ENCODE results near the gene LRP1B. TPM values are rescaled to one million over a fixed set of nuclear protein-coding genes. Genes with fewer than 3 reads are reported as not detected.
"Not testable (repeated sequence)": the region's sequence is repeated elsewhere in the genome, so short reads cannot be mapped to it uniquely, and the experiment has no call there.

Gene LRP1B
- total RNA-seq, 4 donors from 2014 or later, result 3.3 to 11.1 (median 4.6) TPM

GRCh38 chr2:140555701-140556100, 1575.1 kb downstream of the LRP1B start:
- H3K4me1 ChIP-seq, result no peaks in the 10 kb centered on the region
- H3K27ac ChIP-seq, result no peak overlapping the region
- in situ Hi-C loops (cut with MboI; ENCODE audit: low sequenced_read_pairs in 4 of 4), result no loop called here
- no peak for ATAC-seq
- no peak for DNase-seq
- TF ChIP-seq POLR2A (IDR thresholded peaks at IDR 0.05) (no peak), CTCF (IDR thresholded peaks at IDR 0.05 in 4 of 5, conservative IDR thresholded peaks at IDR 0.05 in 1 of 5) (no peak)
- H3K4me3 ChIP-seq, result no peak overlapping the region
- intact Hi-C loops (cut with DNase I; ENCODE audit: low total_unique reads), result no loop called here
- no peaks in the 10 kb centered on the region for H3K36me3 ChIP-seq
- H3K27me3 ChIP-seq, result no peaks in the 10 kb centered on the region
- no peaks in the 10 kb centered on the region for H3K9me3 ChIP-seq

- no peak for TF ChIP-seq POLR2A (IDR thresholded peaks at IDR 0.05)
- TF ChIP-seq CTCF (IDR thresholded peaks at IDR 0.05 in 4 of 5, conservative IDR thresholded peaks at IDR 0.05 in 1 of 5), result no peak
- in situ Hi-C loops (cut with MboI; ENCODE audit: low sequenced_read_pairs in 4 of 4) (no loop called here), intact Hi-C loops (cut with DNase I; ENCODE audit: low total_unique reads) (no loop called here)
- Histone ChIP-seq H3K4me1 (no peaks in the 10 kb centered on the region), H3K9me3 (no peaks in the 10 kb centered on the region), H3K4me3 (no peak overlapping the region), H3K27me3 (no peaks in the 10 kb centered on the region), H3K27ac (no peak overlapping the region), H3K36me3 (no peaks in the 10 kb centered on the region)
- ATAC-seq (no peak), DNase-seq (no peak)
These were observed 1578.2 kb downstream of the LRP1B start for GRCh38 chr2:140552634-140553033.

GRCh38 chr2:140551287-140551686, 1579.5 kb downstream of the LRP1B start:
- H3K36me3 ChIP-seq, result no peaks in the 10 kb centered on the region
- in situ Hi-C loops (cut with MboI; ENCODE audit: low sequenced_read_pairs in 4 of 4) (no loop called here), intact Hi-C loops (cut with DNase I; ENCODE audit: low total_unique reads) (no loop called here)
- H3K9me3 ChIP-seq, result no peaks in the 10 kb centered on the region
- ATAC-seq (no peak), DNase-seq (no peak)
- no peak overlapping the region for H3K4me3 ChIP-seq
- no peaks in the 10 kb centered on the region for H3K27me3 ChIP-seq
- TF ChIP-seq POLR2A (IDR thresholded peaks at IDR 0.05) (no peak), CTCF (IDR thresholded peaks at IDR 0.05 in 4 of 5, conservative IDR thresholded peaks at IDR 0.05 in 1 of 5) (no peak)
- H3K27ac ChIP-seq, result no peak overlapping the region
- H3K4me1 ChIP-seq, result no peaks in the 10 kb centered on the region

- DNase-seq (no peak), ATAC-seq (no peak)
- Histone ChIP-seq H3K36me3 (no peaks in the 10 kb centered on the region), H3K27ac (no peak overlapping the region), H3K4me3 (no peak overlapping the region), H3K9me3 (no peaks in the 10 kb centered on the region), H3K4me1 (no peaks in the 10 kb centered on the region), H3K27me3 (no peaks in the 10 kb centered on the region)
- no peak for TF ChIP-seq POLR2A (IDR thresholded peaks at IDR 0.05)
- no peak for TF ChIP-seq CTCF (IDR thresholded peaks at IDR 0.05 in 4 of 5, conservative IDR thresholded peaks at IDR 0.05 in 1 of 5)
- in situ Hi-C loops (cut with MboI; ENCODE audit: low sequenced_read_pairs in 4 of 4) (no loop called here), intact Hi-C loops (cut with DNase I; ENCODE audit: low total_unique reads) (no loop called here)
These were observed 1580.0 kb downstream of the LRP1B start for GRCh38 chr2:140550821-140551220.

- intact Hi-C loops (cut with DNase I; ENCODE audit: low total_unique reads); DNase-seq; ATAC-seq; in situ Hi-C loops (cut with MboI; ENCODE audit: low sequenced_read_pairs in 4 of 4); H3K4me3 ChIP-seq; H3K27ac ChIP-seq; H3K4me1 ChIP-seq; H3K9me3 ChIP-seq; H3K27me3 ChIP-seq; H3K36me3 ChIP-seq: not testable (repeated sequence)
These were observed 1586.0 kb downstream of the LRP1B start for GRCh38 chr2:140544769-140545168.
